Lower leg skin (tissue), 3 donors: ENCODE measurements around the gene IDE.

ENCODE experiments used
- CTCF ChIP-seq, 3 donors: fragments of 450-650 bp; IDR thresholded peaks; one replicate each; pipeline ENCODE4 v1.5.1; 2016; ENCODE audit warnings: antibody characterized with exemption in 3 of 3, mild to moderate bottlenecking in 3 of 3, moderate library complexity in 2 of 3
- POLR2A ChIP-seq, 2 donors: fragments of 450-650 bp; IDR thresholded peaks; one replicate each; pipeline ENCODE4 v1.6.1; 2016 to 2017; ENCODE audit warnings: antibody characterized with exemption in 2 of 2, mild to moderate bottlenecking in 1 of 2, moderate library complexity in 1 of 2

GRCh38 chr10:92517034-92517655 is 56.7 kb downstream of the IDE start:
- TF ChIP-seq CTCF (IDR thresholded peaks at IDR 0.05): no peak
- TF ChIP-seq POLR2A (IDR thresholded peaks at IDR 0.05): no peak
